ENCODE data around the gene OR10G3. TPM values are rescaled to one million over a fixed set of nuclear protein-coding genes. Genes with fewer than 3 reads are reported as not detected.

The OR10G3 gene
- total and polyA plus RNA-seq, 2 of the 13 experiments (the other 11 are each of a cell fraction or from before 2014, with no cell fraction given) = not detected

DNA sequence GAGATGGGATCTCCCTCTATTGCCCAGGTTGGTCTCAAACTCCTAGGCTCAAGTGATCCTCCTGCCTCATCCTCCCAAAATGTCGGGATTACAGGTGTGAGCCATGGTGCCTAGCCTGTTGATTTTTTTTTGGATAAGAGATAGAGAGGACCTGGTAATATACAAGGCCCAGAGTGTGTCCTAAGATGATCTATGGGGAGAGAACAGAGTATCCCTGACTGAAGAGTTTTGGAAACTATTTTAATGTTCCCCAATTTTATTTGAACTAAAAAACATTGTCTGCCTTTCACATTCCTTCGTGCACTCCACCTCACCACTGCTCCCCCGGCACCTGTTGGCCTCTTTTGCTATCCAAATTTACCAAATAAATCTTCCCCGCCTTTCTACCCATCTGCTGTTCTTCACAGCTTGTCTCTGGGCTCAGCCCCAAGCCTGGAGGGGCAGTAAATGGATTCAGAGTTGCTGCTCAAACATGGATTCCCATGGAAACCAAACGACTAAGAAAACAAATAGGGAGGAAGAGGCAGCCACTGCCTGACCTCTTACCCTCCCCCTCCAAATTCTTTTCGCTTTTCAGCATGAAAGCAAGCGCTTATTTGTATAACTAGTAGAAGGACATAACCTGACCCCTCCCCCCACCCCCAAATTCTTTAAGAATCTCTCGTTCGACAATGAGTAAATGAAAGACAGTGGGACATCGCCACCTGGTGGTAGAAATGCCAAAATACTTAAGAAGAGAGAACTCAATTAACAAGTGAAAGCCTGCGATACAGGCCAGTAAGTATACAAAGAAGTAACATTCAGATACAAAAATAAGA, 22.6 kb downstream of the OR10G3 start (continued):
- TF ChIP-seq SRSF9 (IDR thresholded peaks at IDR 0.05; ENCODE audit: borderline replicate concordance, insufficient read depth, low read depth, low read length, poor library complexity, severe bottlenecking) (no peak), ZNF788 (CRISPR knock-in tag; IDR thresholded peaks at IDR 0.05; ENCODE audit: borderline replicate concordance) (no peak; the same call in 1 of the 2 replicates), ZNF251 (CRISPR knock-in tag; IDR thresholded peaks at IDR 0.05) (no peak), GABPB1 (CRISPR knock-in tag; IDR thresholded peaks at IDR 0.05) (no peak; the same call in 1 of the 2 replicates), NCOR1 (IDR thresholded peaks at IDR 0.05; ENCODE audit: borderline replicate concordance, low read length) (peak; percentile 62; the same call in 1 of the 2 replicates), WIZ (CRISPR knock-in tag; IDR thresholded peaks at IDR 0.05) (no peak), GABPA (IDR thresholded peaks at IDR 0.05; ENCODE audit: low read depth, low read length) (no peak), GABPA (CRISPR knock-in tag; IDR thresholded peaks at IDR 0.05; ENCODE audit: low read depth) (0 out of 2 replicates have a peak, but pooled peaks have one; percentile 52), GLI4 (CRISPR knock-in tag; IDR thresholded peaks at IDR 0.05; ENCODE audit: borderline replicate concordance) (no peak), NFYB (CRISPR knock-in tag; IDR thresholded peaks at IDR 0.05) (no peak), NR2F2 (IDR thresholded peaks at IDR 0.05; ENCODE audit: borderline replicate concordance, low read depth) (peak; percentile 78), TGIF2 (CRISPR knock-in tag; IDR thresholded peaks at IDR 0.05) (0 out of 2 replicates have a peak, but pooled peaks have one; percentile 32), ZNF598 (CRISPR knock-in tag; IDR thresholded peaks at IDR 0.05; ENCODE audit: borderline replicate concordance) (no peak), ZNF720 (CRISPR knock-in tag; IDR thresholded peaks at IDR 0.05) (no peak), RXRB (CRISPR knock-in tag; IDR thresholded peaks at IDR 0.05; ENCODE audit: borderline replicate concordance) (peak; percentile 54; the same call in 1 of the 2 replicates), ZNF777 (CRISPR knock-in tag; IDR thresholded peaks at IDR 0.05) (no peak), KMT2B (CRISPR knock-in tag; IDR thresholded peaks at IDR 0.05) (no peak), ZNF335 (CRISPR knock-in tag; IDR thresholded peaks at IDR 0.05) (peak; percentile 97), SATB2 (CRISPR knock-in tag; IDR thresholded peaks at IDR 0.05) (0 out of 2 replicates have a peak, but pooled peaks have one; percentile 31), KDM3A (CRISPR knock-in tag; IDR thresholded peaks at IDR 0.05; ENCODE audit: low read depth) (peak; percentile 53; the same call in 1 of the 2 replicates), ZSCAN12 (CRISPR knock-in tag; IDR thresholded peaks at IDR 0.05) (no peak)
- TF ChIP-seq, protein P1, sequence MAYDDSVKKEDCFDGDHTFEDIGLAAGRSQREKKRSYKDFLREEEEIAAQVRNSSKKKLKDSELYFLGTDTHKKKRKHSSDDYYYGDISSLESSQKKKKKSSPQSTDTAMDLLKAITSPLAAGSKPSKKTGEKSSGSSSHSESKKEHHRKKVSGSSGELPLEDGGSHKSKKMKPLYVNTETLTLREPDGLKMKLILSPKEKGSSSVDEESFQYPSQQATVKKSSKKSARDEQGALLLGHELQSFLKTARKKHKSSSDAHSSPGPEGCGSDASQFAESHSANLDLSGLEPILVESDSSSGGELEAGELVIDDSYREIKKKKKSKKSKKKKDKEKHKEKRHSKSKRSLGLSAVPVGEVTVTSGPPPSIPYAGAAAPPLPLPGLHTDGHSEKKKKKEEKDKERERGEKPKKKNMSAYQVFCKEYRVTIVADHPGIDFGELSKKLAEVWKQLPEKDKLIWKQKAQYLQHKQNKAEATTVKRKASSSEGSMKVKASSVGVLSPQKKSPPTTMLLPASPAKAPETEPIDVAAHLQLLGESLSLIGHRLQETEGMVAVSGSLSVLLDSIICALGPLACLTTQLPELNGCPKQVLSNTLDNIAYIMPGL (CRISPR knock-in tag; IDR thresholded peaks at IDR 0.05; ENCODE audit: borderline replicate concordance in 1 of 2, low read depth in 1 of 2) = peak; percentile 36 to 63; a peak in 2 of 4 replicates
- TF ChIP-seq, protein P2, sequence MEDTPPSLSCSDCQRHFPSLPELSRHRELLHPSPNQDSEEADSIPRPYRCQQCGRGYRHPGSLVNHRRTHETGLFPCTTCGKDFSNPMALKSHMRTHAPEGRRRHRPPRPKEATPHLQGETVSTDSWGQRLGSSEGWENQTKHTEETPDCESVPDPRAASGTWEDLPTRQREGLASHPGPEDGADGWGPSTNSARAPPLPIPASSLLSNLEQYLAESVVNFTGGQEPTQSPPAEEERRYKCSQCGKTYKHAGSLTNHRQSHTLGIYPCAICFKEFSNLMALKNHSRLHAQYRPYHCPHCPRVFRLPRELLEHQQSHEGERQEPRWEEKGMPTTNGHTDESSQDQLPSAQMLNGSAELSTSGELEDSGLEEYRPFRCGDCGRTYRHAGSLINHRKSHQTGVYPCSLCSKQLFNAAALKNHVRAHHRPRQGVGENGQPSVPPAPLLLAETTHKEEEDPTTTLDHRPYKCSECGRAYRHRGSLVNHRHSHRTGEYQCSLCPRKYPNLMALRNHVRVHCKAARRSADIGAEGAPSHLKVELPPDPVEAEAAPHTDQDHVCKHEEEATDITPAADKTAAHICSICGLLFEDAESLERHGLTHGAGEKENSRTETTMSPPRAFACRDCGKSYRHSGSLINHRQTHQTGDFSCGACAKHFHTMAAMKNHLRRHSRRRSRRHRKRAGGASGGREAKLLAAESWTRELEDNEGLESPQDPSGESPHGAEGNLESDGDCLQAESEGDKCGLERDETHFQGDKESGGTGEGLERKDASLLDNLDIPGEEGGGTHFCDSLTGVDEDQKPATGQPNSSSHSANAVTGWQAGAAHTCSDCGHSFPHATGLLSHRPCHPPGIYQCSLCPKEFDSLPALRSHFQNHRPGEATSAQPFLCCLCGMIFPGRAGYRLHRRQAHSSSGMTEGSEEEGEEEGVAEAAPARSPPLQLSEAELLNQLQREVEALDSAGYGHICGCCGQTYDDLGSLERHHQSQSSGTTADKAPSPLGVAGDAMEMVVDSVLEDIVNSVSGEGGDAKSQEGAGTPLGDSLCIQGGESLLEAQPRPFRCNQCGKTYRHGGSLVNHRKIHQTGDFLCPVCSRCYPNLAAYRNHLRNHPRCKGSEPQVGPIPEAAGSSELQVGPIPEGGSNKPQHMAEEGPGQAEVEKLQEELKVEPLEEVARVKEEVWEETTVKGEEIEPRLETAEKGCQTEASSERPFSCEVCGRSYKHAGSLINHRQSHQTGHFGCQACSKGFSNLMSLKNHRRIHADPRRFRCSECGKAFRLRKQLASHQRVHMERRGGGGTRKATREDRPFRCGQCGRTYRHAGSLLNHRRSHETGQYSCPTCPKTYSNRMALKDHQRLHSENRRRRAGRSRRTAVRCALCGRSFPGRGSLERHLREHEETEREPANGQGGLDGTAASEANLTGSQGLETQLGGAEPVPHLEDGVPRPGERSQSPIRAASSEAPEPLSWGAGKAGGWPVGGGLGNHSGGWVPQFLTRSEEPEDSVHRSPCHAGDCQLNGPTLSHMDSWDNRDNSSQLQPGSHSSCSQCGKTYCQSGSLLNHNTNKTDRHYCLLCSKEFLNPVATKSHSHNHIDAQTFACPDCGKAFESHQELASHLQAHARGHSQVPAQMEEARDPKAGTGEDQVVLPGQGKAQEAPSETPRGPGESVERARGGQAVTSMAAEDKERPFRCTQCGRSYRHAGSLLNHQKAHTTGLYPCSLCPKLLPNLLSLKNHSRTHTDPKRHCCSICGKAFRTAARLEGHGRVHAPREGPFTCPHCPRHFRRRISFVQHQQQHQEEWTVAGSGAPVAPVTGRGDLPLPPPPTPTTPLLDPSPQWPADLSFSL (CRISPR knock-in tag; IDR thresholded peaks at IDR 0.05) = no peak

All from HepG2 (cell line).